ENCODE results near the gene AQP12A. TPM values are rescaled to one million over a fixed set of nuclear protein-coding genes. Genes with fewer than 3 reads are reported as not detected.

The AQP12A gene
- total RNA-seq, 1 experiment from 2014 or later: not detected

DNA sequence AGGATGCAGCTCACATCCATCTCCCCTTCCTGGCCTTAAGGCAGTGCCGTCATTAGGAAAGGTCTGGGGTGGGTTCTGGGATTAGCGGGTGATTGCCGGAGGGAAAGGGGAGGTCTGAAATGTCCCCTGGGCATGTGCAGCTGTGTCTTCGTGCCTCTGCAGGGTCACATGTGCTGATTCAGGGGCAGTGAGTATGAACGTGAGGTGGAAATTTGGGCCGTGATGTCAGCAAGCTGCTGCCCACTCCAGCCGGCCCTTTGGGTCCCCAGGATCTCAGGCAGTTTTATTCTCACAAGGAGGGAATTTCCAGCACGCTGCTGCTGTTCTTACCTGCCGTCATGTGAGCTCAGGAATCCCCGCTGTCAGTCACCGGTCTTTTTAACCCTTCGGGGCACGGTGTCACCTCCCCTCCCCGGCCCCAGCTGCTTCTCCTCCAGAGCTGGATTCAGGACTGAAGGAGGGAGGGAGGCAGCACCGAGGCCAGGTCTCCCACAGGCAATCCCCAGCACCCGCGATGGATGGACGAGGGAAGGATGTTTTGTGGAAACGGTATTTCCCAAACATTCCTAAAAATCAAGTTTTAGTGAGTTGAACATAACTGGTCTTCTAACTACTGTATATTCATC is 42.9 kb upstream of the AQP12A start:
- Histone ChIP-seq H3K27ac (ENCODE audit: low read depth, low read length) (no peak overlapping the region), H3K4me2 (ENCODE audit: low read length) (no peak overlapping the region), H3K27me3 (ENCODE audit: insufficient read depth, low read length) (peaks cover 27% of the 10 kb centered on the region), H3K9ac (ENCODE audit: low read length) (no peak overlapping the region), H3K79me2 (ENCODE audit: insufficient read depth, low read length) (no peaks in the 10 kb centered on the region), H2AFZ (ENCODE audit: low read depth, low read length, poor library complexity, severe bottlenecking) (no peak overlapping the region), H3K9me3 (ENCODE audit: control insufficient read depth in 1 of 2, insufficient read depth in 1 of 2, low read depth in 1 of 2, low read length in 2 of 2) (no peaks in the 10 kb centered on the region; a peak in 1 of 4 replicates), H3K9me2 (ENCODE audit: insufficient read depth) (no peaks in the 10 kb centered on the region), H3K4me1 (ENCODE audit: control insufficient read depth in 1 of 2, insufficient read depth in 2 of 2, low read length in 2 of 2) (no peaks in the 10 kb centered on the region), H3K4me3 (replicated peaks in 1 of 2; ENCODE audit: low read depth in 1 of 2, low read length in 2 of 2) (no peak overlapping the region), H4K20me1 (ENCODE audit: insufficient read depth) (no peaks in the 10 kb centered on the region), H3K36me3 (ENCODE audit: control insufficient read depth in 1 of 2, insufficient read depth in 2 of 2, low read length in 2 of 2) (no peaks in the 10 kb centered on the region)
- POLR2A ChIA-PET: no interaction called here
- intact Hi-C loops (cut with micrococcal nuclease): no loop called here
- TF ChIP-seq FOSL1 (IDR thresholded peaks at IDR 0.05; ENCODE audit: low read depth): no peak
- no peak for TF ChIP-seq RAD21 (IDR thresholded peaks at IDR 0.05; ENCODE audit: low read depth)
- no peak for TF ChIP-seq YY1 (IDR thresholded peaks at IDR 0.05; ENCODE audit: extremely low read depth, insufficient replicate concordance, low read depth, low read length)
- no peak for TF ChIP-seq ZFX (IDR thresholded peaks at IDR 0.05)
- TF ChIP-seq, protein P1, sequence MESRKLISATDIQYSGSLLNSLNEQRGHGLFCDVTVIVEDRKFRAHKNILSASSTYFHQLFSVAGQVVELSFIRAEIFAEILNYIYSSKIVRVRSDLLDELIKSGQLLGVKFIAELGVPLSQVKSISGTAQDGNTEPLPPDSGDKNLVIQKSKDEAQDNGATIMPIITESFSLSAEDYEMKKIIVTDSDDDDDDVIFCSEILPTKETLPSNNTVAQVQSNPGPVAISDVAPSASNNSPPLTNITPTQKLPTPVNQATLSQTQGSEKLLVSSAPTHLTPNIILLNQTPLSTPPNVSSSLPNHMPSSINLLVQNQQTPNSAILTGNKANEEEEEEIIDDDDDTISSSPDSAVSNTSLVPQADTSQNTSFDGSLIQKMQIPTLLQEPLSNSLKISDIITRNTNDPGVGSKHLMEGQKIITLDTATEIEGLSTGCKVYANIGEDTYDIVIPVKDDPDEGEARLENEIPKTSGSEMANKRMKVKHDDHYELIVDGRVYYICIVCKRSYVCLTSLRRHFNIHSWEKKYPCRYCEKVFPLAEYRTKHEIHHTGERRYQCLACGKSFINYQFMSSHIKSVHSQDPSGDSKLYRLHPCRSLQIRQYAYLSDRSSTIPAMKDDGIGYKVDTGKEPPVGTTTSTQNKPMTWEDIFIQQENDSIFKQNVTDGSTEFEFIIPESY (IDR thresholded peaks at IDR 0.05; ENCODE audit: extremely low read depth, insufficient replicate concordance, low read length): no peak
- TF ChIP-seq, protein P2, sequence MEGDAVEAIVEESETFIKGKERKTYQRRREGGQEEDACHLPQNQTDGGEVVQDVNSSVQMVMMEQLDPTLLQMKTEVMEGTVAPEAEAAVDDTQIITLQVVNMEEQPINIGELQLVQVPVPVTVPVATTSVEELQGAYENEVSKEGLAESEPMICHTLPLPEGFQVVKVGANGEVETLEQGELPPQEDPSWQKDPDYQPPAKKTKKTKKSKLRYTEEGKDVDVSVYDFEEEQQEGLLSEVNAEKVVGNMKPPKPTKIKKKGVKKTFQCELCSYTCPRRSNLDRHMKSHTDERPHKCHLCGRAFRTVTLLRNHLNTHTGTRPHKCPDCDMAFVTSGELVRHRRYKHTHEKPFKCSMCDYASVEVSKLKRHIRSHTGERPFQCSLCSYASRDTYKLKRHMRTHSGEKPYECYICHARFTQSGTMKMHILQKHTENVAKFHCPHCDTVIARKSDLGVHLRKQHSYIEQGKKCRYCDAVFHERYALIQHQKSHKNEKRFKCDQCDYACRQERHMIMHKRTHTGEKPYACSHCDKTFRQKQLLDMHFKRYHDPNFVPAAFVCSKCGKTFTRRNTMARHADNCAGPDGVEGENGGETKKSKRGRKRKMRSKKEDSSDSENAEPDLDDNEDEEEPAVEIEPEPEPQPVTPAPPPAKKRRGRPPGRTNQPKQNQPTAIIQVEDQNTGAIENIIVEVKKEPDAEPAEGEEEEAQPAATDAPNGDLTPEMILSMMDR (IDR thresholded peaks at IDR 0.05 in 2 of 3, conservative IDR thresholded peaks at IDR 0.05 in 1 of 3; ENCODE audit: borderline replicate concordance in 1 of 3, insufficient read depth in 1 of 3, low read depth in 2 of 3, low read length in 2 of 3): no peak
- RAD21 ChIA-PET (ENCODE audit: low non-redundant PET in 1 of 2, low total read pairs in 2 of 2, uncharacterized antibody in 2 of 2, unreplicated experiment in 2 of 2): interaction anchor here in 1 of 2 experiments (0.6 kb wide), 1 partner anchor 724 kb away, joined by 5 read pairs; no protein-coding TSS in a partner anchor
- no peak for ATAC-seq
- DNase-seq (ENCODE audit: low read depth, low spot score): no peak
- no TSS peak for BruUV-seq (replicated peaks)
- CTCF ChIA-PET: interaction anchor here (1.2 kb wide), 1 partner anchor 8 kb away, joined by 4 read pairs; no protein-coding TSS in a partner anchor

All from HCT116 (cell line).